Ramos (cell line): ENCODE measurements around the gene SMARCAD1.

ENCODE experiments used
- in situ Hi-C: fragments of 300-500 bp; cut with MboI; formaldehyde crosslinking; loops from one replicate; pipeline ENCODE4 v1.14.3; 2022; ENCODE audit warnings: low sequenced_read_pairs; ENCODE audit not compliant: unreplicated experiment

Gene SMARCAD1

DNA sequence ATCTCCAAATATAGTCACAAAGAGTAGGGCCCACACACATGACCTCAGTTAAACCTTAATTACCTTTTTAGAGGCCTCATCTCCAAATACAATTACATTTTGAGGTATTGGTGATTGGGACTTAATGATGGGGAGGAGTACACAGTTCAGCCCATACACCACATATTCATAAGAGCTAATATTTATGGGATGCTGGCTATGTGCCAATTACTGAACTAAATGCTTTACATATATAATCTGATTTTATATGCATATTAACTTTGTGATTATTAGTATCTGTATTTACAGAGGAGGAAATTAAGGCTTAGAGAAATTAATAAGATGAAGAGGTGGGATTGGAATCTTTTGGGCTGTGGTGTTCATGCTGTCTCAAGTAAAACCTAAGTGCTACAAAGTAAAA is 17.8 kb downstream of the SMARCAD1 start:
- in situ Hi-C loops, result no loop called here

DNA sequence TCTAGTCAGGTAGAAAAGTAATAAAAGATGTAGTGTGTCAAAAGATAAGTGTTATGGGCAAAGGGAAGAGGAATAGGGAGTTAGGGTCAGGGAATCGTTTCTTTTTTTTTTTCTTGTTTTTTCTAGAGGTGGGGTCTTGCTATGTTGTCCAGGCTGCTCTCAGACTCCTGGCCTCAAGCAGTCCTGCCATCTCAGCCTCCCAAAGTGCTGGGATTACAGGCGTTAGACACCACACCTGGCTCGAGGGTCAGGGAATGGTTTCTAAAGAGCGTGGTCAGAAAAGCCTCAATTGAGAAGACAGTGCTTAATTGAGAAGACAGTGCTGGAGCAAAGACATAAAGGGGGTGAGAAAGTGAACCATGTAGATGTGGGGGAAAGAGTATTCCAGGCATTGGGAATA is 19.1 kb downstream of the SMARCAD1 start:
- in situ Hi-C loops, result no loop called here

DNA sequence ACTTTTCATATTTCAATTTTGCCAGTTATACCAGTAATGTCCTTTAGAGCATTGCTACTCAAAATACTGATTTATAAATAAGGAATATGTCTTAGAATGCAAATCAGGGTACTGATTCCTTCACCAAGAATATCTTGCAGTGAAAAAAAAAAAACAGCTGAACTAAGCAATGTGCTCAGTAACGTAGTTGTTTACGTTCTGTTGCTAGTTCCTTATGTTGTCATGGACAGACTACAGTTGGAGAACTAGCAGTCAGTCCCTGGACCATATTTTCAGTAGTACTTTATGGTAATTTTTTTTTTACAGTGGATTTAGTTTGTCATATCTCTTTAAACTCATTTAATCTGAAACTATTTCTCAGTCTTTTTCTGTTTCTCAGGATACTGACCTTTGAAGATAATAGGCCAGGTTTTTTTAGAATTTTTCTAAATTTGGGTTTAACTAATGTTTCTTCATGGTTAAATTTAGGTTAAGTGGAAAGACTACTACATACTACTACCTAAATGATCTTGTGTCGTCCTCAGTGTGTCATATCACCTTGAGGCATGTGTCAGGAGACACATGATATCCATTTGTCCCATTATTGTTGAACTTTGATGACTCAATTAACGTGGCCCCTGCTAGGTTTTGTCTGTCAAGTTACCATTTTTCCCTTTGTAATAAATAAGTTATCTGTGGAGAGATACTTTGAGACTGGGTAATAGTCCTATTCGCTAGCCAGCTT is 21.0 kb downstream of the SMARCAD1 start:
- in situ Hi-C loops, result no loop called here

DNA sequence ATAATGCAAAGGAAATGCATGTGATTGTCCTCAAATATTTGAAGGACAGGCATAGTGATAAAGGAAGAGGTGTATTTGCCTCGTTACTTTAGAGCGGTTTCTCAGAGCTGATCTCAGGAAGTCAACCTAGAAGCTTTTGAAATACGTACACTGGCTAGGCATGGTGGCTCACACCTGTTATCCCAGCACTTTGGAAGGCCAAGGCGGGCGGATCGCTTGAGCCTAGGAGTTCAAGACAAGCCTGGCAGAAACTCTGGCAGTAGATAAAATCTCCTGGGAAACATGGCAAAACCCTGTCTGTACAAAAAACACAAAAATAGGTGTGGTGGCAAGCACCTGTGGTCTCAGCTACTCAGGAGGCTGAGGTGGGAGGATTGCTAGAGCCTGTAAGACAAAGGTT is 24.9 kb downstream of the SMARCAD1 start:
- in situ Hi-C loops, result no loop called here

DNA sequence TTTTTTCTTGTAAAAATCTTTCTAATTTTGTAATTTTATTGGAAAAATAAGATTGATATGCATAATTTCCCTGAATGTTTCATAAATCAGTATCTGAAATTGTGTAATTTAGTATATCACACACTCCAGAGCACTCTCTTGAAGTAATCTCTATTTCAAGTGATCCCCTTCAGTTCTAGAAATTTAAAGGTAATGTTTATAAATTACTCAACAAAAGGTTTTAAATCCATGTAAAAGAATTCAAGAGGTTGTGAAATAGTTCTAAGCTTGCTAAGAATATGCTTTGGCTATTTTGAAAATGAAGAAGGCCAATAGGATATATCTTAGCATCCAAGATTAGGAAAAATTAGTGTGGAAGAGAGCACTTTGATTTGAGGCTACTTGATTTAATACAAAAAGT is 28.2 kb downstream of the SMARCAD1 start:
- in situ Hi-C loops, result no loop called here

DNA sequence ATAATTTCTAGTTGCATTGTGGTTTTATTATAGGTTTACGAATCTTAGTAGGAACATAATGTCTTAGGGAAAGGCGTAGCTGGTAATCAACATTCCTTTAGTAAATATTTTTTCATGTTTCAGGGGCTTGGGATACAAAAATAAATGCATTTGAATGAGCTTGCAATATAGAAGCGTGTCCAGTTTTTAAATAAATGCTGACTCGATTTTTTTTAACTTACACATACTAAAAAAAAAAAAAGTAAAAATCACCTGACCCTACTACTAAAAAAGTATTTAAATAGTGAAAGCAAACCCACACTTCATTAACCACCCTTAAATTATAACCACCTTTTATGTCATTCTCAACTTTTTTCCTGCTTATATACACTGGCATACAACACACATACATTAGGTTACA is 29.6 kb downstream of the SMARCAD1 start:
- in situ Hi-C loops, result no loop called here

DNA sequence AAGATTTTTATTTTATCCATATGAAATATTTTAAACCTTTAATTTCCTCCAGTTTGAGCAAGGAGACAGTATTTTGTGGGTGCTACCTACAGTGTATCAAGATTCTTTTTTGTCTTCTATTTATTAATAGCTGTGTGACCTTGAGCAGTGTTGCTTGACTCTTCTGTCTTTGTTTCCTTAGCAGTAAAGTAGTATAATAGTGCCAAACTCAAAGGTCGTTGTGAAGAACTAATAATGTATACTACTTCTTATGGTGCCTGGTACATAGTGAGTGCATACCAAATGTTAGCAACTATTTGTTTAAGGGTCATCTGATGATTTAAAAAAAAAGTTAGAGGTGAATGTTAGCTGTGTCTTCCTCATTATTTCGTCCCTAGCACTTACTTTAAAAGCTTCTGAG is 30.5 kb downstream of the SMARCAD1 start:
- in situ Hi-C loops, result no loop called here

DNA sequence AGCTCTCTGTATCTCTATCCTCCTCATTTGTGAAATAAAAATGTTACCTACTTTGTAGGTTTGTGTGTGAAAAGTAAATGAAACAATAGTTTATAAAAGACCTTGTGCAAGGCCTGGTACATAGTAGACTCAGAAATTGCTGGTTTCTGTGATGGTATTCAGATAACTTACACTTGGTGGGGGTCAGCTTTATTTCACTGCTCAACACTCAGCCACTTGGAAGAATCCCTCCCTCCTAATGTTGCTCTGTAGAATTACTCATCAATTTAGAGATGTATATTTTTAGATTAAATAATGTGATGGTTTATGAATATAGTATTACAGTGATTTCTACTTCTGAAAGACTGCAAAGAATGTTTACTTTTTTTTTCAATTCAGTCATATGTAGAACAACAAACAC is 32.7 kb downstream of the SMARCAD1 start:
- in situ Hi-C loops, result no loop called here

DNA sequence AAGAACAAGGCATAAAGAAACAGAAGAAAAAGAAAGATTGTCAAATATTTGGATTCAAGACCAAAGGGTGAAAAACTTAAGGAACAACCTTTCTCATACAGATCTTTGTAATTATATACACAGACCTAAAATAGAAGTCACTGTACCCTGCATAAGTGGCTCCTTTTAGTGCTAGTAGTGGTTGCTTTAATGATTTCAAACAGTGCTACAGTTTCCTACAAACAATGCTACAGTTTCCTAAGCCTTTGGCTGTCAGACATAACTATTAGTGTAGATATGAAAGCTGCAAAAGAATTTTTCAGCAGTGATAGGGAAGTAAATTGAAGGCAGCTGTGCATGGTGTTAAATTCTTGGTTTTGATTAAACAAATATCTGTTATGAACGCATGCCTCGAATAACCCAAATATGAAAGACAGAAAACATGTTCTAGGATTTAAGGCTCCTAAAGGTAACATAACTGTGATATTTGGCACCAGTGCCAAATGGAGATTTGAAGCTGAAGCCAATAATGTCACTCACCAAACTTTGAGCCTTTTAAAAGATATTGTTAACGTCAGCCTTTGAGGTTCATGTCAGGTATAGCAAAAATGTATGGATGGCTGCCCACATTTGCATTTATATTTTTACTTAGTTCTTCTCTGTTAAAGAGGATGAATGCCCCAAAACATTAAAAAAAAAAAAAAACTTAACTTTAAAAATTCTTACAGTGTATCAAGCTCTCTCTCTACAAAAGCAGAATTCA is 36.6 kb downstream of the SMARCAD1 start:
- in situ Hi-C loops, result no loop called here

DNA sequence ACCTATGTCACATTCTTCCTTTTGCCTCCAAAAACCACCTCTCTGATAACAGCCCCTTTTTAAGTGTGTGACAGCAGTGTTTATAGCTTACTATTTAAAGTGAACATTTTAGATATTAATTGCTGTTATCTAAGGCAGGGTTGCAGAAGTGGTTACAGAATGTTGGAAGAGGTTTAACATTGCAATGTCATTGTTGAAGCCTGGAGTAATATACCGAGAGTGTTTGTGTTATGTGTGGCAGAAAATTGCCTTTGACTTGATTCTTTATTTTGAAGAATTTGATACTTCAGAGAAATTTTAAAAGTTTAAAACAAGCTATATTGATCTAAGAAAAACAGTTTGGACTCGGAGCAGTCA is 37.1 kb downstream of the SMARCAD1 start:
- in situ Hi-C loops, result no loop called here

DNA sequence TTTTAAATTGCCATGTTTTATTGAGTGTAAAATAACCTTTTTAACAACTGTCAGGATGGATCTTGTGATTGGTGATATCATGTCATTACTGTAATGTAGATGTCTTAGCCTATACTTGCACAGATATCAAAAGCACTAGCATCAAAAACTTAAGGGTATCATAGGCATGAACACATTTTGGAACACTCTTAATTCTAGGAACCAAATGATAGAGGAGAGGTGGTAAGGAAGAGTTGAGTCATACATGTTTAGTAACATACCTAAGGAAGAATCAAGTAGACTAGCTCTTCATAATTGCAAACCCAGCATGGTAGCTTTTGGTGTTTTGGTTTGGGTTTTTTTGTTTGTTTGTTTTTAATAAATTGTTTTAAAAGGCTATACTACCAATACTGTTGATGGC is 43.4 kb downstream of the SMARCAD1 start:
- in situ Hi-C loops, result no loop called here

DNA sequence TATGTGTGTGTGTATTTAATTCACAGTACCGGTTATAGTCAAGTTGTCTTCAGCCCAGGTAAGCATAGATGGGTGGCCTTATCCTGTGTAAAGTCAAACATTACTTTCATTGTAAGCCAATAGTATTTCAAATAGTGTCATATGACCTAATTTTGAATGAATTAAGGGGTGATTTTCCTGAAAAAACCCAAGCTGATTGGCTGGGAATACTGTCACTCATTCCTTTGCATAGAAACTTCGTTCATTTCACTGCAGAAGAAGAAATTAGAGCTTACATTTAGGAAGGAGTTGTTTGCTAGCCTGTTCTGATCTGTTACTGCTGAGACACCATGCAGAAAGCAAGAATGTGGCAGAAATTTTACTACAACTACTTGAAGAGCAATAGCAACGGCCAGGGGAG is 45.4 kb downstream of the SMARCAD1 start:
- in situ Hi-C loops, result no loop called here

DNA sequence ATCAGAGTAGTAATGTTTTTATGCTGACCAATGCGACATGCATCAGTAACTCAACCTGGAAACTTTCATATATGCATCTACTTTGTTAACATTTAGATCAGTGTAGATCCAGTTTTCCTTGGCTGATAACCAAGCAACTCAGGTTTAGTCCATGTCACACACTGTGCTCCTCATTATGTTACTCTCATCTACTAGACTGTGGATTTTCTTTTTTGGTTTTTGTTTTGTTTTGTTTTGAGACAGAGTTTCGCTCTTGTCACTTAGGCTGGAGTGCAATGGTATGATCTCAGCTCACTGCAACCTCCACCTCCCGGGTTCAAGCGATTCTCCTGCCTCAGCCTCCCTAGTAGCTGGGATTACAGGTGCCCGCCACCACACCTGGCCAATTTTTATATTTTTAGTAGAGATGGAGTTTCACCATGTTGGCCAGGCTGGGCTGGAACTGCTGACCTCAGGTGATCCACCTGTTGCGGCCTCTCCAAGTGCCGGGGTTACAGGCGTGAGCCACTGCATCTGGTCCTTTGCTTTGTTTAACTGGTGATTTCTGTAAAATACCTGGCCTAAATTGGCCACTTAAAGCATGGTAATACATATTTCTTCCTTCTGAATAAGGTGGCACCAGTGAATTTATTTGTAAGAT is 48.6 kb downstream of the SMARCAD1 start:
- in situ Hi-C loops, result no loop called here

DNA sequence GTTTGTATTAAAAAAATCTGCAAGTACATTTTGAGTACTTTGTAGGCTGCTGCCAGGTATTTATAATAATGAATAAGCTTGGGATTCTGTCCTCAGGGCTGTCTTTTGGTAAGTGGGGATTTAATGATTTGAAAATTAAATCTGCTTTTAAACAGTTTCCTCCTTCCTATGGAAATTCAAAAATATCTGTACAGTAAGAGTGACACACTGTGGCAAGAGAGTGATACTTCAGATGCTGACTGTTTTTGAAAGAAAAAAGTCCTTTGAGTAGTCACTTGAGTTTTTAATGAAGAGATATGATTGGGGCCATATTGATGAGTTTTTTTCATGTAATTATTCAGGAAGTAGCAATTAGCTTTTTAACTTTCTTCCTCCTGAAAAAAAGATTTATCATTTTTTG is 49.2 kb downstream of the SMARCAD1 start:
- in situ Hi-C loops, result no loop called here

DNA sequence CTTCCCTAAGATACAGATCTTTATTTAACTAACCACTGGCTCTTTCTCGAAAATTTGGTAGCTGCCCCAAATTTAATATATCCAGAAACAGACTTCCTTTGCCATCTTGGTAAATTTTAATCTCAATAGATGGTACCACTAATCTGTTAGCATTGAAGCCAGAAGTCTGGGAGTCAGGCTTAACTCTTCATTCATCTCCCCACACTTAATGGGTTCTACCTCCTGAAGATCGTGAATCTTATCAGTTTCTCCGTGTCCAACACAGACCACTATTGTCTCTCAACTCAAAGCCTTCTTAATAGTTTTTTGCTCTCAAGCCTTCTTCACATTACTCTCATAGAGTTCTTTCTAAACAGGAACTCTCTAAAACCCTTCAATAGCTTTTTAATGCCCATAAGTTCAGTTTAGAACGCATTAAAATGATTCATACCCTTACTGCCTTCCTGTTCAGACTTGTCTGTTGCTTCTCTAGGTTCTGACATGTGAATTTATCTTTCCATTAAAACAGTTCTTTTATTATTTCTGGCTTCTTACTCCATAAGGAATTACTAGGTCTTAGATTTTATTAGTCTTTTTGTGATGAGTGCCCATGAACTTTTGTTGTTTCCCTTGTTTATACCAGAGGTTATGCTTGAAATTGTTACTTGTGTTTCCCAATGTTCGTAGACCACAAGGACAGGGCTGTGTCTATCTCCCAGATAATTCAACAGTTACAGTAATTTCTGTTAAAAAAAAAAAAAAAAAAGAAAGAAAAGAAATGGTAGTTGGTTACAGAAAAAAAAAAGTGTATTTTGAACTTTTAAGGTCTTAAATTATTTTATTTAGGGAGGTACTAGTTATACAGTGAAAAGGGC is 54.7 kb downstream of the SMARCAD1 start:
- in situ Hi-C loops, result no loop called here

DNA sequence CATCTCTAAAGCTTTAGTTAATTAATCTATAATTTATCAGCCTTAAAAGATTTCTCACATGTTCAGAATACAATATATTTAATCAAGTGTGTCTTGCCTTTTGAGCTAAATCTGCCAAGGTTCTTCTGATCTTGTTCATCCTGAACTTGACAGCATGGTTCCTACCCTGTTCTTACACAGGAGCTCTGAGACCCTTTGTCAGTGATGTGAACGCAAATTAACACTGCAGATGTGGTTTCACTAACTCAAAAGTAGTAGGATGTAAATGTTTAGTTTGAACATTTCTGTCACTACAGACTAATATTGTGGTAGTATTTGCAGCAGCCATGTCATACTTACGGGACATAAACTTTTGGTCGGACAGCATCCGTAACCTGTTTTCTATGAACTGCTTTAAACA is 59.4 kb downstream of the SMARCAD1 start:
- in situ Hi-C loops, result no loop called here

DNA sequence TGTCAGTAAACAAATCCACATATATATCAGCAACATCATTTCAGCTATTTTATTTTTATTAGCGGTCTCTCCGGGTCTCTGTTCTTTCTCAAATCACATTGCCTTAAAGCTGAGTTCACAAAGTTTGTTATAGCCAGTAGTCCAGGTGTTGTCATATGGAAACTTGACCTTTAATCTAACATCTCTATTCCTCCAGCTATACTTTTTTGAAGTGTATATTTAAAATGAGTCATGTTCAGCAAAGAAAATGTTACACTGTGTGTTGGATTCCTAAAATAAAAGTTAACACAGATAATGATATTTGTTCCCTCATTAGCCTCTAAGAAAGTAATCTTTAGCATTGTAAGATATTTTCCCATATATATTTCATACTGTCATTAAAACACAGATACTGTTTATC is 63.6 kb downstream of the SMARCAD1 start:
- in situ Hi-C loops, result no loop called here

DNA sequence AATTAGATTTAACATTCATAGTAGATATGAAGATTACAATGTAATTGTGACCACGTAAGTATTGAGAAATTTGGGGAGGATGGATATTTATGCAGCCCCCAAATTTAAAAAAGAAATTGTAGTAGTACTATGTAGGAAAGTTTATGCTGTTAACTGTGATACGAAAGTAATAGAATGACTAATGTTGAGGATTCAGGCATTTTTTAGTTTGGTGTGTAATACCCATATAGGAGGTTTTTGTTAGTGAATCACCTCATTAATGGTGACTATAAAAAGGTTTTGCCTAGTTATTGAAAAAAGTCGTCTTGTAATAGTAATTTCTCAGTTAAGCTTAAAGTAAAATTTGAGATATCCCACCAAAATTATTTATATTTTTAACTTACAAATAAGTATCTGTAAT is 67.2 kb downstream of the SMARCAD1 start:
- in situ Hi-C loops, result no loop called here

DNA sequence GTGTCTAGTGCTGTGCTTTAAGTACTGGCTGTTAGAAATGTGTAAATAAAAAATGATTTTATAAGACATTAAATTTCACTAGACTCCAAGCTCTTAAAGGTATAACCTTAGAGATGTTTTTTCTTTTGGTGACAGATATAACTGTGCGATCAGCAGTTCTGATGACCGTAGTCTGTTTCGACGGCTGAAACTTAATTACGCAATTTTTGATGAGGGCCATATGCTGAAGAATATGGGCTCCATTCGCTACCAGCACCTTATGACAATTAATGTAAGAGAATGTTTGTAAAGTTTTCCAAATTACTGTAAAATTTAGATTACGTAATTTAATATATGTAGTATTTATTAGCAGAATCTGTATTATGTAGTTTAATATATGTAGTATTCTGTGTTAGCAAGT is 68.5 kb downstream of the SMARCAD1 start:
- in situ Hi-C loops, result no loop called here

DNA sequence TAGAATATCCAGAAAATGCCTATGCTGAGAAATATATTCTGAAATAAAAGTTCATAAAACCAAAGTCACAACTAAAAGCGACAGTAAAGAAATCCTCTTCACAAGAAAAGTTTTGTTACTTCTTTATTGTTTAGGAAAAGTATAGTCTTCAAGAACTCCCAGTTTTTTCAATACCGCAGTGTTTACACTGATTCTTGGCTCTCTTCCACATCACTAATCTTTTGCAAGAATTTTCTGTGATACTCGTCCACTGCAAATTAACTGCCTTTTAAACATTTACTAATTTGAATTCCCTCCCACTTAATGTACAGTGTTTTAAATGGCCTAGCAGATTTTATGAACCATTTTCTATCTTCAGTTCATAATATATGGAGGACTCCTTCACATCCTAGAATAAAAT is 69.9 kb downstream of the SMARCAD1 start:
- in situ Hi-C loops, result no loop called here

DNA sequence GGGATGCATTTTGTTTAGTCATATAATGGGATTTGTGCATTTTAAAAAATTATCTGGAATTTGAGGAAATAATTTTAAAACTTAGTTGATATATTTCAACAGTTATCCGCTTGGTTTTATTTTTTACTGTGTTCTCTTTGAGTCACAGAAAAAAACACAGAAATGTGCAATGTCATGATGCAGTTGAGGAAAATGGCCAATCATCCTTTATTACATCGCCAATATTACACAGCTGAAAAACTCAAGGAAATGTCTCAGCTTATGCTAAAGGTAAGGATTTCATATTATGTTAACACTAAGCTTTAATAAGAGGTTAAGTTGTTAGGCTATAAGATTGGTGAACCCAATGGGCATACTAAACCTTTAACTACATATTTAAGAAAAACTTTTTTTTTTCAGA is 71.1 kb downstream of the SMARCAD1 start:
- in situ Hi-C loops, result no loop called here
